Mucosa of descending colon (tissue), 3 donors: ENCODE results near the gene FLT1. TPM values are rescaled to one million over a fixed set of nuclear protein-coding genes. Genes with fewer than 3 reads are reported as not detected.

Experiments
- ATAC-seq: fragments of 200-7000 bp; cut with Tn5 transposase; one replicate; pipeline ENCODE4 v1.9.1; 2020; ENCODE audit warnings: mild to moderate bottlenecking, moderate library complexity
- DNase-seq, 3 donors: peaks; one replicate each; pipeline ENCODE4 v3.0.0-alpha.2; 2020
- H3K36me3 ChIP-seq: fragments of 200-600 bp; one replicate; pipeline ENCODE4 v1.8.0; 2021; ENCODE audit warnings: low read depth, mild to moderate bottlenecking
- H3K4me1 ChIP-seq: fragments of 200-600 bp; one replicate; pipeline ENCODE4 v1.8.0; 2021; ENCODE audit warnings: low read depth, mild to moderate bottlenecking
- H3K4me3 ChIP-seq: fragments of 200-600 bp; one replicate; pipeline ENCODE4 v1.8.0; 2021; ENCODE audit warnings: mild to moderate bottlenecking
- H3K9me3 ChIP-seq: fragments of 200-600 bp; one replicate; pipeline ENCODE4 v1.8.0; 2021; ENCODE audit warnings: mild to moderate bottlenecking
- intact Hi-C, 2 donors: fragments of 100-400 bp; cut with DNase I in 1 of 2; cut with micrococcal nuclease in 1 of 2; formaldehyde crosslinking; loops; one replicate each; pipeline versions ENCODE4 v1.11.0 to v1.11.1; 2022; cut with DNase I, micrococcal nuclease
- total RNA-seq, 3 donors: library from RNA; stranded (reverse); fragmentation: NEBNext Ultra II Directional in 2 of 3; extraction: Animal tissue kit (Norgen Biotek cat#: 25700) in 2 of 3; gene quantifications; one replicate each; pipeline versions ENCODE4 v1.2.1 to v1.2.4, GENCODE V29; 2021 to 2023
- TF ChIP-seq, protein P1 (sequence below): fragments of 200-600 bp; IDR thresholded peaks from one replicate; pipeline ENCODE4 v1.8.0; 2022; ENCODE audit warnings: antibody characterized with exemption, mild to moderate bottlenecking
- donor health status: DM: no; HTN: no; CAD: no; lungs with moderate emphysema.
- donor health status: DM: no; HTN: no; CAD: no.
- donor health status: DM: no; HTN: yes; CAD: no.

FLT1 gene
- total RNA-seq, 3 donors from 2014 or later = 3.8 to 9.2 (median 4.0) TPM

DNA sequence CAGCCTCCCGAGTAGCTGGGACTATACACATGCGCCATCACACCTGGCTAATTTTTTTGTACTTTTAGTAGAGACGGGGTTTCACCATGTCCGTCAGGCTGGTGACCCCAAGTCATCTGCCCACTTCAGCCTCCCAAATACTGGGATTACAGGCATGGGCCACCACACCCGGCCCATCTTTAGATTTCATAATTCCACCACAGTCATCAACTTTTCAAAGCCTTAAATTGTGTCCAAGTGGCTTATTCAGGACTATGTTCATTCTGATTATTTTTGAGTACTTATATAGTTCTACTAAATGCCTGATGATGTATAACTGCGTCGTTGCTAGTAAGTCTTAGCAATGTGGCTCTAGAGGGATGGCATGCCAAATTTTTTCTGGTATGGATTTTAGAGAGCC lies 36.9 kb downstream of the FLT1 start:
- TF ChIP-seq, protein P1, sequence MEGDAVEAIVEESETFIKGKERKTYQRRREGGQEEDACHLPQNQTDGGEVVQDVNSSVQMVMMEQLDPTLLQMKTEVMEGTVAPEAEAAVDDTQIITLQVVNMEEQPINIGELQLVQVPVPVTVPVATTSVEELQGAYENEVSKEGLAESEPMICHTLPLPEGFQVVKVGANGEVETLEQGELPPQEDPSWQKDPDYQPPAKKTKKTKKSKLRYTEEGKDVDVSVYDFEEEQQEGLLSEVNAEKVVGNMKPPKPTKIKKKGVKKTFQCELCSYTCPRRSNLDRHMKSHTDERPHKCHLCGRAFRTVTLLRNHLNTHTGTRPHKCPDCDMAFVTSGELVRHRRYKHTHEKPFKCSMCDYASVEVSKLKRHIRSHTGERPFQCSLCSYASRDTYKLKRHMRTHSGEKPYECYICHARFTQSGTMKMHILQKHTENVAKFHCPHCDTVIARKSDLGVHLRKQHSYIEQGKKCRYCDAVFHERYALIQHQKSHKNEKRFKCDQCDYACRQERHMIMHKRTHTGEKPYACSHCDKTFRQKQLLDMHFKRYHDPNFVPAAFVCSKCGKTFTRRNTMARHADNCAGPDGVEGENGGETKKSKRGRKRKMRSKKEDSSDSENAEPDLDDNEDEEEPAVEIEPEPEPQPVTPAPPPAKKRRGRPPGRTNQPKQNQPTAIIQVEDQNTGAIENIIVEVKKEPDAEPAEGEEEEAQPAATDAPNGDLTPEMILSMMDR = no peak
- Histone ChIP-seq H3K9me3 (no peaks in the 10 kb centered on the region), H3K4me1 (no peaks in the 10 kb centered on the region), H3K4me3 (no peak overlapping the region), H3K36me3 (no peaks in the 10 kb centered on the region)
- no peak for ATAC-seq
- intact Hi-C loops = no loop called here
- no peak for DNase-seq

DNA sequence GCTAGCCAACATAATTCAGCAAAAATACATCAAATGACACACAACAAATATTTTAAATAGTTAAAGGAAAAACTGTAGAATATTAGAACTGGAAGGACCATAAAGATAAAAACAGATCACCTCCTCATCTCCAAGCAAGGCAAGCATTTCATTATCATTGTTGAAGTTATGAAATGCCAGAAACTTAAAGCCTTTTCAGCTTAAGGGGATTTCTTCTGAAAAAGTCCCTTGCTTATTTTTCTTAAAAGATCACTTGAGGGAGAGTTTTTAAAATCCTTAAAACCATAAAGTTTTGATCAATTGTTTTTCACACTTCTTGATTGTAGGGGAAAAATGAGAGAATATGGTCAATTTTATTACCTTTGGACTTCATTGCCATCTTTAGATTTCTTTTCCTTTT lies 37.4 kb downstream of the FLT1 start:
- no peak for DNase-seq
- Histone ChIP-seq H3K4me1 (no peaks in the 10 kb centered on the region), H3K4me3 (no peak overlapping the region), H3K9me3 (no peaks in the 10 kb centered on the region), H3K36me3 (no peaks in the 10 kb centered on the region)
- TF ChIP-seq, protein P1 = no peak
- intact Hi-C loops = no loop called here
- no peak for ATAC-seq

DNA sequence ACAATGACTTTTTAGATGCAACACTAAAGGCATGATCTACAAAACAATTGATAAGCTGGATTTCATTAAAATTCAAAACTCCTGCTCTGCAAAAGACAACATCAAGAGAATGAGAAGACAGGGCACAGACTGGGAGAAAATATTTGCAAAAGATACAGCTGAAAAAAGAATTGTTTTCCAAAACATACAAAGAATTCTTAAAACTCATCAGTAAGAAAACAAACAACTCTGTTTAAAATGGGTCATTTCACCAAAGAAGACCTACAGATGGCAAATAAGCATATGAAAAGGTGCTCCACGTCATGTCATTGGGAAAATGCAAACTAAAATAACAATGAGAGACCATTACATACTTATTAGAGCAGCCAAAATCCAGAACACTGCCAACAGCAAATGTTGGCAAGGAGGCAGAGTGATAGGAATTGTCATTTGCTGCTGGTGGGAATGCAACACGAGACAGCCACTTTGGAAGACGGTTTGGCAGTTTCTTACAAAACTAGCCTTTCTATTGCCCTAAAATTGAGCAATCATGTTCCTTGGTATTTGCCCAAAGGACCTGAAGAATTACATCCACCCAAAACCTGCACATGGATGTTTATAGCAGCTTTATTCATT lies 39.2 kb downstream of the FLT1 start:
- ATAC-seq = no peak
- Histone ChIP-seq H3K36me3 (no peaks in the 10 kb centered on the region), H3K4me1 (no peaks in the 10 kb centered on the region), H3K9me3 (no peaks in the 10 kb centered on the region), H3K4me3 (no peak overlapping the region)
- TF ChIP-seq, protein P1 = no peak
- intact Hi-C loops = no loop called here
- DNase-seq = no peak

DNA sequence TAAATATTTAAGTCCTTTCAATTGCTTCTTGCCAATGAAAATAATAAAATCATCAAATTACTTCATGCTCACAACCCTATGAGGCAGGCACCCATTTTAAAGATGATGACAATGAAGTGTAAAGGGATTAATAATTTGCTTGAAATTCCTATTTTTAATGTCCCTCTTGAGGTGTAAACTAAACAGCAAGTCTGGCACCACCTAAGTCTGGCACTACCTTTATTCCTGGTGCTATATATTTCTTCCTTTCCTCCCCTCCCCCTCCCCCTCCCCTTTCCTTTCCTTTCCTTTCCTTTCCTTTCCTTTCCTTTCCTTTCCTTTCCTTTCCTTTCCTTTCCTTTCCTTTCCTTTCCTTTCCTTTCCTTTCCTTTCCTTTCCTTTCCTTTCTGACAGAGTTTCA lies 42.2 kb downstream of the FLT1 start:
- TF ChIP-seq, protein P1 = no peak
- Histone ChIP-seq H3K4me1 (no peaks in the 10 kb centered on the region), H3K9me3 (no peaks in the 10 kb centered on the region), H3K4me3 (no peak overlapping the region), H3K36me3 (no peaks in the 10 kb centered on the region)
- intact Hi-C loops = no loop called here
- DNase-seq = no peak
- ATAC-seq = no peak

DNA sequence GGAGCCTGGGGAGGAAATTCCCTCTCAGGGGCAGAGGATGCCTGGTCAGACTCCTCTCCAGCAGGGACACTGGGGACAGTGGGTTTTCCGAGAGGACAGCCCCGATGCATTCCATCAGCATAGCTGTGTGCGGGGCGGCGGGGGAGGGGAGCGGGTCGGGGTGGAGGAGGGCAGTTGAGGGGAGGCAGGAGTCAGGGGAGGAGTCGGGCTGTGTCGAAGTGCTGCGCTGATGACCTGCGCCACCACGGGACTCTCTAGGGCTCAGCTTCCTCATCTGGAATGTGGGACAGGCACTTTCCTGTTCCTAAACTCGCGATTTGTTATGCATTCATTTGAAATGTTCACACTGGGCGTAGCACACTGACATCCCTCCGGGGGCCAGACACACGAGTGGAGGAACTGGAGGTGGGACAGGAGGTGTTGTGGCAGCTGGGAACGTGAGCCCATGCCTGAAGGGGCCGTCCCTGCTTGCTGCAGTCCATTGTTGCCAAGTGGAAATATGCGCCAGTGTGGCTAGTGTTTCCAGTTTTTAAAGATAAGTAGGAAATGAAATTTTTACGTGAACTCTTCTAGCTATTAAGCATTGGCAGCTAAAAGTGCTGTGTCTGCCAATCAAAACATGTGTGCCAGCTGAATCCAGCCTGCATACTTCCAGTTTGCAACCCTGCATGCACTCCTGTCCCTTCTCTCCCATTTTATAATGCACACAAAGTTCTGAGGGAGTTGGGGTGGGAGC lies 43.3 kb downstream of the FLT1 start:
- Histone ChIP-seq H3K4me1 (no peaks in the 10 kb centered on the region), H3K4me3 (no peak overlapping the region), H3K36me3 (no peaks in the 10 kb centered on the region), H3K9me3 (peaks cover 2% of the 10 kb centered on the region)
- intact Hi-C loops = no loop called here
- ATAC-seq = no peak
- DNase-seq = no peak
- TF ChIP-seq, protein P1 = no peak
